HG02588 (cell line): ENCODE results near the gene IGFBP1.
A peak's percentile ranks its signal among the peaks of the same experiment; 100 is the strongest.

Experiments used
- ATAC-seq: cut with Tn5 transposase; IDR thresholded peaks from one replicate; pipeline ENCODE4 v1.9.1; 2021; ENCODE audit warnings: mild to moderate bottlenecking, moderate library complexity; ENCODE audit not compliant: unreplicated experiment

Gene IGFBP1

GRCh38 chr7:45898222-45898621 lies 9.9 kb downstream of the IGFBP1 start:
- ATAC-seq, result no peak

DNA sequence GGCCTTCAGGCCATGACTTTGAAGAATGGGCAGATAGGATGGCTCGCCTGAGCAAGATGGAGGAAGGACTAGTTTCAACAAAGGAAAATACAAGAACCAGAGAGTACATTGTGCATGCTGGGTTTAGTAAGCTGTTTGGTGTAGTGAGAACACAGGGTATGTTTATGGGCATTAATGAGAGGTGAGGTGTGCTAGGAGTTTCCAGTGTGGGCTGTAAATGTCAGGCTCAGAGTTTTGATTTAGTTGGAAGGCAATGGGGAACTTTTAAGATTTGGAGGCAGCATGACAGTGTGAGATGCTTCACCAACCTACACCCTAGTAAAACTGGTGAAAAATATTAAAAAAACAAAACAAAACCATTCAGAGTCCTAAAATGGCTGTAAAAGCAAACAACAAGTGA lies 13.3 kb downstream of the IGFBP1 start:
- ATAC-seq, result no peak

- ATAC-seq, result no peak
Observed at GRCh38 chr7:45902820-45903219, 14.5 kb downstream of the IGFBP1 start.

- ATAC-seq, result no peak
Observed at GRCh38 chr7:45909561-45909960, 21.3 kb downstream of the IGFBP1 start.

DNA sequence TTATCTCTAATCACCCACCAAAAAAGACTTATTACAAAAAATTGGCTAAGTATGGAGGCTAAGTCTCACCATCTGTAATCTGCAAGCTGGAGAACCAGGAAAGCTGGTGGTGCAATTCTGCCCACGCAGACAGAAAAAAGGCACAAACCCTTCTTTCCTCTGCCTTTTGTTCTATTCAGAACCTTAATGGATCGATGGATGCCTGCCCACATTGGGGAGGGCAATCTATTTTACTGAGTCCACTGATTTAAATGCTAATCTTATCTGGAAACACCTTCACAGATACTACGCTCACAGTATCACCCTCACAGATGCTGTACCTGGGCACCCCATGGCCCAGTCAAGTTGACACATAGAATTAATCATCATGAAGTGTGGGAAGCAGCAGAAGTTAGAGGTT lies 22.6 kb downstream of the IGFBP1 start:
- no peak for ATAC-seq

DNA sequence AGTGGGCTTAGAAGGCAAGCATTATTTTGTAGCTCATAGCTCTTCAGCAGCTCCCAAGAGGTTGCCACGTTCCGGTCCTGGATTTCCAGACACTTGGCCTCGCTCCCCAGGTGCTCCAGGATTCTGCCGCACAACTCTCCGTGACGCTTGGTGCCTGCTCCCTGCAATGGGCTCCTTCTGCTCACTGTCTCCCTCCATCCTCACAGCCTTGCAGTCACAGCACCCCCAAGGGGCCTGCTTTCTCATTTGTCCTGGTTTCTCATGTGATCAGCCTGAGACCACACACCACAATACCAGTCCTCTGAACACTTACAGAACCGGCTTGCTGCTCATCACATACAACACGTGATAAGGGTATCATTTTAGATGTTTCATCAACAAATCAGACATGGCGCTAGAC lies 23.0 kb downstream of the IGFBP1 start:
- ATAC-seq, result no peak

DNA sequence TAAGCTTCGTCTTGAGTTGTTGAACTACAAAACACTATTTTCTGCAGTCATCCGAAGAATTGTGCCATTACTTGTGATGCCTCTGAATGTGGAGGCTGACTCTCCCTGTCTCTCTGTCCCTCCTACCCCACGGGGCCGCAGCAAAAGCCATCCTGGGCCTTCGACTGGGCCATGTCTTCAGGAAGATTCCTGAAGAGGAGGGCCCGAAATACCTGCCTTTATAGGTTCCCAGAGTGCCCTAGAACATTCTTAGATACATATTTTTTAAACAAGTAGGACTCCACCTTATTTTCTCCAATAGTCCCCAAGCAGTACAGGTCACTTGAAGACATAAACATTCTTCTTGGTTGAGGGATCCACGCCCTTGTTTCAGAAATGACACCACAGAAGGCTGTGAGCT lies 24.7 kb downstream of the IGFBP1 start:
- no peak for ATAC-seq

DNA sequence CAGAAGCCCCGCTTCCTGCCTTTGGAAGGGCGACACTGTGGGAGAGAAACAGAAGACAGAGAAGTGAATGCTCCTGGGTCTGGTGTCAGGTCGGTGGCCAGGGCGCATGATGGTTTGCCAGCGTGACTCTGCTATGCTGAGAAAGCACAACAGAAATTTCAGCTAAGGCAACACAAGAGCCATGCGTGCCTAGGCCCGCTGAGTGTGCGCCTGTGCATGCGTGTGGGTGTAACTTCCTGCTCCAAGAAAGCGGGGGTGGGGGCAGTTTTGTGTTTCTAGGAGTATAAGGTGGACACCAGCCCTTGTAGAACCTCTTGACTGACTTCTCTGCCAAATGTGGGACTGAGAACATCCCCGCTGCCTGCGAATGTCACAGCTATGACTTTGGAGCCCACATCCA lies 26.6 kb downstream of the IGFBP1 start:
- no peak for ATAC-seq

DNA sequence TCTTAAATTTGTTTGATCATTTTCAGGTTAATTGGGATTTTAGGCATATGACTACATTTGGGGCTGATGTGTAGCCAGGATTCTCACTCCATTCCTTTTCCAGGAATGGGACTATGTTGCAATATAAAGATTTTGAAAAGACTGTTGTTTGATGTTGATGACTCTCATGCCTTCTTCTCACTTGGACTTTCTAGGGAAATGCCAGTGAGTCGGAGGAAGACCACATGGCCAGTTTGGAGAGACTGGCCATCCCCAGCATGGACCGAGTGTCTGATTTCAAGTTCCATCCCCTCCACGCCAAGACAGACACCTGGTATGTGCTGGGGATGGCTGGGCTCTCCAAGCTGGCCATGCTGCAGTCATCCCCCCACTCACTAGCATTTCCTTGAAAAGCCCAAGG lies 27.3 kb downstream of the IGFBP1 start:
- ATAC-seq, result no peak

DNA sequence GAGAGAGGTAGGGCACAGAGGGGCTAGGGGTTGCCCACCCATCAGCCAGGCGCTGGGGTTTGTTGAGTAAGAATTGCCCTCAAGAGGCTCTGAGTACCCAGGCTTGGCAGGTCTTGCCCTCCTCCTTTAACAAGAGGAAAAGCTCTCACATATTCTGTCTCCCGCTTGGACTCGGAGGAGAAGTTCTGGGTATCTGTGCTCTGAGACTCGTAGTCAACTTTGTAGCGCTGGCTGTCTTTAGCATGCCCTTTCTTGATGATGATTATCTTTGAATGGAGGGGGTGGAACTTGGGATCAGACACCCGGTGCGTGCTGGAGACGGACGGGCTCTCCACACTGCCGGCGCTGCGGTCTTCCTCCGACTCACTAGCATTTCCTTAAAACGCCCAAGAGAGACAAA lies 28.8 kb downstream of the IGFBP1 start:
- no peak for ATAC-seq

- peak; percentile 67 for ATAC-seq
Observed at GRCh38 chr7:45917658-45918057, 29.4 kb downstream of the IGFBP1 start.

- ATAC-seq, result no peak
Observed at GRCh38 chr7:45918556-45918955, 30.3 kb downstream of the IGFBP1 start.

DNA sequence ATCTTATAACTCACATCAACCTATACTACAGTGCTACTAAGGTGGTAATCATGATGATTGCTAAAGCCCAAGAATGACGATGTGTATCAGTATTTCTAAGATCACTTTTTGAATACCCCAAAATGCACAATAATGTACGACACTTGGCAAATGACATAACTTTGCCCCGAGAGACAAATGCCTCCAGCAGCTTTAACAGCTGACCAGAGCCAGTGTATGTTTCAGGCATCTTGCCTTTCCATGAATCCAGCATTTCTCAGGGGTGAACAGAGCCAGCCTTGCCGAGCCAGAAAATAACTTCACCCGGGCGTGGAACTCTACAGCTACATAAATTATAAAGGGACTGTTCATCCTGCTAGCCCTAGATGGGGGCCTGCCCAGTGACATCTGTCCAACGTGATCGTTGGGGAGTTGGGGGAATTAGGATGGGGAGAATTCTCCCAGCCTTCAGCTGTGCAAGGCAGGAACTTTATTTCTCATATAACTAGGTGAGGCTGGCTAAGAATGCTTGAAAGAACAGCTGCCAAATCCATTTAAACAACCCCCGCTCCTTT lies 31.0 kb downstream of the IGFBP1 start:
- no peak for ATAC-seq

GRCh38 chr7:45919993-45920459 lies 31.7 kb downstream of the IGFBP1 start:
- no peak for ATAC-seq

DNA sequence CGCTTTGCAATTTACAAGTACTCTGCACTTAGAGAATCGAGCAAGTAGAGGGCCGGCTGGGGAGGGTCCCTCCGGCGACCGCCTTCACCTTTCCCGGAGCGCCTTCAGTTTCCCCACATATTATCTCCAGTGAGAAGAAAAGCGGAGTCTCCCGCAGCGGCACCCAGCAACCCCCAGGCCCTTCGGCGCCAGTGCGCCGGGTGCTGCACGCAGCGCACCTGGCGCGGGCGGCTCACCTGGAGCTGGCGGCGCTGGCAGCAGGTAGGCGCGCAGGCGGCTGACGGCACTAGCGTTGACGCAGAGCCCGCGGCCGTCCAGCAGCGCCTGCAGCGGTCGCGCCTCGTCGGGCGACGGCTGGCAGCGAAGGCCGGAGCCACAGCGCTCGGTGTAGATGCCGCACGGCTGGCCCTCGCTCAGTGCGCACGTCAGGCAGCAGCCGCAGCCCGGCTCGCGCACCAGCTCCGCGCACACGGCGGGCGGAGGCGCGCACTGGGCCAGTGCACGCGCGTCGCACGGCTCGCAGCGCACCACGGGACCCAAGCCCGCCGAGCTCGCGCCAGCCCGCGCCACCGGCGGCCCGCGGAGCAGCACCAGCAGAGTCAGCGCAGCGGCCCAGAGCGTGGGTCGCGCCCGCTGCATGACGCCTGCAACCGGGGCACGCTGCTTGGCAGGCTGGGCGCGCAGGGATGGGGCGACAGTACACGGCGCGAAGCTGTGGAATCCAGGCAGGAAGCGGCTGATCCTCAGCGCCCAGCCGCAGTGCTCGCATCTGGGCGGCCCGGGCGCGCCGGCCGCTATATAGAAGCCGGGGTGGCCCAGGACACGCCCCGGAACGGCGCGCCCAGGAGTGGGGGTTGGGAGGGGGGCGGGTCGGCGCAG lies 32.5 kb downstream of the IGFBP1 start, which contains the start of gene IGFBP3:
Gene IGFBP3, minus strand, starts transcription at position 771 of the 879 bp plus-strand sequence. Its CDS starts 132 bp downstream, at position 639.
- ATAC-seq, result no peak

- ATAC-seq, result no peak
Observed at GRCh38 chr7:45921381-45921698, 33.1 kb downstream of the IGFBP1 start.

GRCh38 chr7:45921699-45922519 lies 33.6 kb downstream of the IGFBP1 start:
- no peak for ATAC-seq

DNA sequence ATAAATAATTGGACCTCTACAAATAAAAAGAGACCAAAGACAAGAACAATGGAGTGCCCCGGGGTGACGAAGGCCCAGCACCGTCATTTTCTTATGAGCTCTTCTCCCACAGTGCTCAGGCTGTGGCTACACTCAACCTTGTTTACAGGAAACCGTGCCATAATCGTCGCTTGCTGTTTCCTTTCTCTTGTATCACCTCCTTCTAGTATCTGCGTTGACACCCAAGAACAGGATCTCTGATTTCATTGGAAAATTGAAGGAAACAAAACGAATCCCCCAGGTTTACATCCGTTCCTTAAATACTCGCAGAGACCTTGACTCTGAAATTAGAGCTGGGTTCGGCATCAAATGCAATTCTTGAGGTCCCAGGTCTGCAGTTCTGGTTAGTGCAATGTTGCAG lies 34.5 kb downstream of the IGFBP1 start:
- ATAC-seq, result no peak

- ATAC-seq, result no peak
Observed at GRCh38 chr7:45923290-45923689, 35.0 kb downstream of the IGFBP1 start.

GRCh38 chr7:45923818-45924217 lies 35.5 kb downstream of the IGFBP1 start:
- no peak for ATAC-seq

DNA sequence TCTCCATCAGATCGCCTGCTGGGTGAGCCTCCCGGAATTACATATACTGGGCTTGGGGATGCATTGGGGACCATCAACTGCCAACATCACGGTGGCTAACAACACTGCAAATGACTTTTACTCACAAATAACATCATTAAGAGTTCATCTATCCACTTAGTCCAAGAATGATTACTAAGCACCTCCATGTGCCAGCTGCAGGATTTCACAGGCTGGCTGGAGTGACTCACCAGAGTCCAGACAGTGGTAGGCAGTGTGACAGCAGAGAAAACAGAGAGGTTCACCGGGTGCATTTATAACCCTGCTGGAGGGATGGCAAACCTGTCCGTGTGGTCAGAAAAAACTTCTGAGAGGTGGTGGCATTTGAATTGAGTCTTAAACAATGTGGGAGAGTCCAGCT lies 36.0 kb downstream of the IGFBP1 start:
- no peak for ATAC-seq

DNA sequence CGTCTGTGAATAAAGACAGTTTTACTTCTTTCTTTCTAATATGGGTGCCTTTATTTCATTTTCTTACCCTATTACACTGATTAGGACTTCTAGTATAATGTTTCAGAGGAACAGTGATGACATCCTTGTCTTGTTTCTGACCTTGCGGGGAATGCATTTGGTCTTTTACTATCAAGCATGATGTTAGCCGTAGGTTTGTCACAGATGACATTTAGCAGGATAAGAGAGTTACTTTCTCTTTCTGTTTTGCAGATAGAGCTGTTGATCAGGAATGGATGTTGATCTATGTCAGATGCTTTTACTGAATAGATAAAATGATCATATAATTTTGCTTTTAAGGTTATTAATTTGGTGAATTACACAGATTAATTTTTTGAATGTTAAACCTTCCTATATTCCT lies 39.4 kb downstream of the IGFBP1 start:
- ATAC-seq, result no peak
